ENCODE measurements around the gene SOD3. TPM values are rescaled to one million over a fixed set of nuclear protein-coding genes. Genes with fewer than 3 reads are reported as not detected.

Gene SOD3
- total and polyA plus RNA-seq, 2 of the 13 experiments (the other 11 are each of a cell fraction or from before 2014, with no cell fraction given) = 0.04 TPM; not detected in 1

GRCh38 chr4:24842356-24842755, 47.0 kb downstream of the SOD3 start (continued):
- TF ChIP-seq NR2C2 (CRISPR knock-in tag; IDR thresholded peaks at IDR 0.05; ENCODE audit: borderline replicate concordance) (no peak), ZNF782 (CRISPR knock-in tag; IDR thresholded peaks at IDR 0.05; ENCODE audit: borderline replicate concordance) (no peak)
- TF ChIP-seq, protein P1, sequence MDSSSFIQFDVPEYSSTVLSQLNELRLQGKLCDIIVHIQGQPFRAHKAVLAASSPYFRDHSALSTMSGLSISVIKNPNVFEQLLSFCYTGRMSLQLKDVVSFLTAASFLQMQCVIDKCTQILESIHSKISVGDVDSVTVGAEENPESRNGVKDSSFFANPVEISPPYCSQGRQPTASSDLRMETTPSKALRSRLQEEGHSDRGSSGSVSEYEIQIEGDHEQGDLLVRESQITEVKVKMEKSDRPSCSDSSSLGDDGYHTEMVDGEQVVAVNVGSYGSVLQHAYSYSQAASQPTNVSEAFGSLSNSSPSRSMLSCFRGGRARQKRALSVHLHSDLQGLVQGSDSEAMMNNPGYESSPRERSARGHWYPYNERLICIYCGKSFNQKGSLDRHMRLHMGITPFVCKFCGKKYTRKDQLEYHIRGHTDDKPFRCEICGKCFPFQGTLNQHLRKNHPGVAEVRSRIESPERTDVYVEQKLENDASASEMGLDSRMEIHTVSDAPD (CRISPR knock-in tag; IDR thresholded peaks at IDR 0.05) = no peak

DNA sequence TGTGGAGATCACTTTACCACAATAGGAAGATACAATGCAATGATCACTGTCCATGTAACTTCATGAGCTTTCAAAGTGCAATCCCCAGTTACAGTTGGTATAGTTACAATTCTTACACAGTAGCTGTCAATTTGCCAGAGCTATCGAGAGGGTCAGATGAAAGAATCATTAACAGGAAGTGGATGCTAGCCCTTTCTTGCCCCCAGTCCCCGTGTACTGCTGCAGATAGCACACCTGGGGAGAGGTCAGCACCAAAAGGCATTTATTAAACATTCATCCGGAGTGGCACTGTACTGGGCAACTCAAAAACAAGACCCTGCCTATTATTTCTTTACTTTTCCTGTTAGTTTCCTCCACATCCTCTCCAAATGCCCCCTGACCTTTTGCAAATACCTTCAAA, 47.7 kb downstream of the SOD3 start:
- CTCF ChIA-PET (ENCODE audit: low intra/inter-chr PET ratio, low total read pairs) = no interaction called here
- H3K4me3 ChIP-seq (replicated peaks in 1 of 3; ENCODE audit: insufficient read depth in 1 of 3, low read depth in 2 of 3, low read length in 3 of 3) = no peak overlapping the region
- no peaks in the 10 kb centered on the region for H3K27me3 ChIP-seq (ENCODE audit: control insufficient read depth in 1 of 2, insufficient read depth in 2 of 2, low read length in 2 of 2)
- peaks cover 23% of the 10 kb centered on the region for H3K4me1 ChIP-seq (ENCODE audit: insufficient read depth, low read length)
- H3K79me2 ChIP-seq (ENCODE audit: insufficient read depth, low read length) = no peaks in the 10 kb centered on the region
- TF ChIP-seq NR2F6 (IDR thresholded peaks at IDR 0.05) (0 out of 2 replicates have a peak, but pooled peaks have one; percentile 24), NR2F6 (CRISPR knock-in tag; IDR thresholded peaks at IDR 0.05) (no peak), STAT6 (CRISPR knock-in tag; IDR thresholded peaks at IDR 0.05; ENCODE audit: borderline replicate concordance) (no peak)
- BruUV-seq (replicated peaks) = no TSS peak
- POLR2A ChIA-PET = no interaction called here
- FAIRE-seq (no peak), ATAC-seq (no peak; the same call in 2 of the 3 replicates), DNase-seq (ENCODE audit: low spot score) (peak; percentile 18)
- intact Hi-C loops (cut with micrococcal nuclease; ENCODE audit: unreplicated experiment) = no loop called here
- H3K27ac ChIP-seq (ENCODE audit: extremely low read length, insufficient read depth, low read length) = no peak overlapping the region
- no peaks in the 10 kb centered on the region for H3K36me3 ChIP-seq (replicated peaks in 1 of 2; ENCODE audit: control insufficient read depth in 1 of 2, insufficient read depth in 2 of 2, low read length in 2 of 2)
- H3K9me3 ChIP-seq (ENCODE audit: low read length) = no peaks in the 10 kb centered on the region
- 2% methylated on average over 3 of the region's 3 CpGs for WGBS (ENCODE audit: low lambda C conversion rate)
- H3K4me2 ChIP-seq (ENCODE audit: low read depth, low read length) = no peak overlapping the region
- no peak overlapping the region for H3K9ac ChIP-seq (ENCODE audit: insufficient read depth, low read depth, low read length)
- in situ Hi-C loops (cut with HindIII; ENCODE audit: extremely low pct_ligation_motif_present, low pct_unique_long_range_greater_than_20kb) = no loop called here
- no peak overlapping the region for H2AFZ ChIP-seq (ENCODE audit: low read length)
- no peaks in the 10 kb centered on the region for H4K20me1 ChIP-seq (ENCODE audit: insufficient read depth, low read length)
